ENCODE data around the gene GAB2.

GRCh38 chr11:78205256-78205655, 212.4 kb downstream of the GAB2 start:
- TF ChIP-seq, protein P1, sequence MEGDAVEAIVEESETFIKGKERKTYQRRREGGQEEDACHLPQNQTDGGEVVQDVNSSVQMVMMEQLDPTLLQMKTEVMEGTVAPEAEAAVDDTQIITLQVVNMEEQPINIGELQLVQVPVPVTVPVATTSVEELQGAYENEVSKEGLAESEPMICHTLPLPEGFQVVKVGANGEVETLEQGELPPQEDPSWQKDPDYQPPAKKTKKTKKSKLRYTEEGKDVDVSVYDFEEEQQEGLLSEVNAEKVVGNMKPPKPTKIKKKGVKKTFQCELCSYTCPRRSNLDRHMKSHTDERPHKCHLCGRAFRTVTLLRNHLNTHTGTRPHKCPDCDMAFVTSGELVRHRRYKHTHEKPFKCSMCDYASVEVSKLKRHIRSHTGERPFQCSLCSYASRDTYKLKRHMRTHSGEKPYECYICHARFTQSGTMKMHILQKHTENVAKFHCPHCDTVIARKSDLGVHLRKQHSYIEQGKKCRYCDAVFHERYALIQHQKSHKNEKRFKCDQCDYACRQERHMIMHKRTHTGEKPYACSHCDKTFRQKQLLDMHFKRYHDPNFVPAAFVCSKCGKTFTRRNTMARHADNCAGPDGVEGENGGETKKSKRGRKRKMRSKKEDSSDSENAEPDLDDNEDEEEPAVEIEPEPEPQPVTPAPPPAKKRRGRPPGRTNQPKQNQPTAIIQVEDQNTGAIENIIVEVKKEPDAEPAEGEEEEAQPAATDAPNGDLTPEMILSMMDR (conservative IDR thresholded peaks at IDR 0.05; ENCODE audit: low read depth, low read length): no peak
- TF ChIP-seq, protein P2, sequence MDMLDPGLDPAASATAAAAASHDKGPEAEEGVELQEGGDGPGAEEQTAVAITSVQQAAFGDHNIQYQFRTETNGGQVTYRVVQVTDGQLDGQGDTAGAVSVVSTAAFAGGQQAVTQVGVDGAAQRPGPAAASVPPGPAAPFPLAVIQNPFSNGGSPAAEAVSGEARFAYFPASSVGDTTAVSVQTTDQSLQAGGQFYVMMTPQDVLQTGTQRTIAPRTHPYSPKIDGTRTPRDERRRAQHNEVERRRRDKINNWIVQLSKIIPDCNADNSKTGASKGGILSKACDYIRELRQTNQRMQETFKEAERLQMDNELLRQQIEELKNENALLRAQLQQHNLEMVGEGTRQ (IDR thresholded peaks at IDR 0.05; ENCODE audit: low read depth, low read length): no peak
- TF ChIP-seq FOS (IDR thresholded peaks at IDR 0.05; ENCODE audit: low read depth, low read length): no peak
- no peak for TF ChIP-seq SMC3 (IDR thresholded peaks at IDR 0.05; ENCODE audit: low read depth, low read length)
- no peak for TF ChIP-seq CEBPB (IDR thresholded peaks at IDR 0.05; ENCODE audit: low read depth, low read length)
- no peak for TF ChIP-seq POLR2A (IDR thresholded peaks at IDR 0.05; ENCODE audit: low read depth, low read length)

Data from IMR-90 (cell line).